Measurements from ENCODE around the gene UGT1A8.

DNA sequence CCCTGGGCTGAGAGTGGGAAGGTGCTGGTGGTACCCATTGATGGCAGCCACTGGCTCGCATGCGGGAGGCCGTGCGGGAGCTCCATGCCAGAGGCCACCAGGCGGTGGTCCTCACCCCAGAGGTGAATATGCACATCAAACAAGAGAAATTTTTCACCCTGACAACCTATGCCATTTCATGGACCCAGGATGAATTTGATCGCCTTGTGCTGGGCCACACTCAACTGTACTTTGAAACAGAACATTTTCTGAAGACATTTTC, 129.8 kb downstream of the UGT1A8 start:
- TF ChIP-seq ZNF274 (IDR thresholded peaks at IDR 0.05; ENCODE audit: low read depth, low read length) (no peak), YY1 (IDR thresholded peaks at IDR 0.05; ENCODE audit: insufficient read depth, insufficient read length) (no peak)

Measured in NT2/D1 (cell line).